GM10266 (cell line): ENCODE measurements around the gene CASP5.
"Not testable (repeated sequence)": the region's sequence is repeated elsewhere in the genome, so short reads cannot be mapped to it uniquely, and the experiment has no call there.

Experiments
- DNase-seq: peaks from one replicate; pipeline ENCODE4 v3.0.0; 2012; ENCODE audit errors: extremely low spot score
- TF ChIP-seq, protein P1 (sequence below): IDR thresholded peaks from 2 replicates; pipeline ENCODE4 v1.5.1; 2012; ENCODE audit warnings: mild to moderate bottlenecking, low read depth; ENCODE audit not compliant: control insufficient read depth, insufficient read depth; ENCODE audit errors: missing control alignments

The CASP5 gene

DNA sequence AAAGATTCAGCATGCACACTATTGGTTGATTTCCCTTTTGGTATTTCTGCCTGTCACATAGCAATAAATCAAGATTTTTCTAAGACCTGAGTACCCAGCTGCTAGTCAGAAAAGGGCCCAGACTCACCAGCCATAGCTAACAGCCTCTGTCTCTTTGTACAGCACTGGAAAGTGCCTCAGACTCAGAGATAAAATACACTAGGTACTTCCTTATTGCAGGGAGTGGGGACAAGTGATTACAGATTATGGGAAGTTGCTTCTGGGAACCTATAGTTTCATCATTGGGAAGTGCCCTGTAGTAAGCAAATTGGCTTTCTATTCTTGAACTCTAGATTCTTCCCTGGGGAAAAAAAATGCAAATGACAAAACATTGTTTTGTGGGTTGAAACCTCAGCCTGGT is at the start of gene CASP5:
Gene CASP5, minus strand, starts transcription at position 166 of the 400 bp plus-strand sequence. Its CDS starts 32 bp downstream, at position 134.
- no peak for DNase-seq

DNA sequence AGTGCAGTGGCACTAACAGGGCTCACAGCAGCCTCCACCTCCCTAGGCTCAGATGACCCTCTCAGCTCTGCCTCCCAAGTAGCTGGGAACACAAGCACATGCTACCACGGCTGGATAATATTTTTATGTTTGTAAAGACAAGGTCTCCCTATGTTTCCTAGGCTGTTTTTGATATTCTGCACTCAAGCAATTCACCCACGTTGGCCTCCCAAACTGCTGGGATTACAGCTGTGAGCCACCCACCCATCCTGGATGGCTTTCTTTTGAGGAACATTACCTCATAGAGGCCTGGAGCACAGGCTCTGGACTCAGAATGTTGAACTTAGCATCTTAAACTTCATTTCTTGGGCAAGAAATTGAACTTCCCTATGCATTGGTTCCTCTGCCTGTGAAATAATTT is 49.1 kb upstream of the CASP5 start:
- not testable (repeated sequence) for DNase-seq

More for the DNA sequence above, at the start of gene CASP5:
- TF ChIP-seq, protein P1, sequence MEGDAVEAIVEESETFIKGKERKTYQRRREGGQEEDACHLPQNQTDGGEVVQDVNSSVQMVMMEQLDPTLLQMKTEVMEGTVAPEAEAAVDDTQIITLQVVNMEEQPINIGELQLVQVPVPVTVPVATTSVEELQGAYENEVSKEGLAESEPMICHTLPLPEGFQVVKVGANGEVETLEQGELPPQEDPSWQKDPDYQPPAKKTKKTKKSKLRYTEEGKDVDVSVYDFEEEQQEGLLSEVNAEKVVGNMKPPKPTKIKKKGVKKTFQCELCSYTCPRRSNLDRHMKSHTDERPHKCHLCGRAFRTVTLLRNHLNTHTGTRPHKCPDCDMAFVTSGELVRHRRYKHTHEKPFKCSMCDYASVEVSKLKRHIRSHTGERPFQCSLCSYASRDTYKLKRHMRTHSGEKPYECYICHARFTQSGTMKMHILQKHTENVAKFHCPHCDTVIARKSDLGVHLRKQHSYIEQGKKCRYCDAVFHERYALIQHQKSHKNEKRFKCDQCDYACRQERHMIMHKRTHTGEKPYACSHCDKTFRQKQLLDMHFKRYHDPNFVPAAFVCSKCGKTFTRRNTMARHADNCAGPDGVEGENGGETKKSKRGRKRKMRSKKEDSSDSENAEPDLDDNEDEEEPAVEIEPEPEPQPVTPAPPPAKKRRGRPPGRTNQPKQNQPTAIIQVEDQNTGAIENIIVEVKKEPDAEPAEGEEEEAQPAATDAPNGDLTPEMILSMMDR, result no peak

DNA sequence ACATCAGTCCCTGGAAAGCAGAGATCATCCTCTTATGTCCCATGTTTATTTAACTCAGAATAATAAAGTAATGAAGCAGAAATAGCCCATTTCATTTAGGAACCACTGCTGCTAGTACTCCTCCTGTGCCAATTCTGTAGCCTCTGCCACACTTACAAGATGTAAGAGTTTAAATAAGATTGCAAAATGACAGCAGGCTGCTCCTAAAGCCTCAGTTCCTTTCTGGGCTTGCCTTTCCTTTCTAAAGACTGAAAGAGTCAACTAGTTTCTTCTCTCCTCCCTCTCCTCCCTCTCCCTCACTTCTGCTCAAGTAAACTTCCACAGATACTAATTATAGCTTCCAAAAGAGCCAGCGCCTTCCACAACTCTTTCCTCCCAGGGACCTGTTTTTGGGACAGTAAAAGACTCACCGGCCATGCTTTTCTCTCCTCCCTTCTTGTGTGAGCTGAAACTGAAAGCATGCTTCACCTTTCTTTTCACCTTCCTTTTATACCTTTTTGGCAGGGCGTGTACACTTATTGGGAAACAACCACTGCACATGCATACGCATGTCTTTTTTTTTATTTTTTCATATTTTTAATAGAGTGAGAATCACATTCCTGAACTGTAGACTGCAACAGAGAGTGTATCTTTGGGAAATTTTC is 48.2 kb upstream of the CASP5 start:
- no peak for DNase-seq
- TF ChIP-seq, protein P1, result no peak

DNA sequence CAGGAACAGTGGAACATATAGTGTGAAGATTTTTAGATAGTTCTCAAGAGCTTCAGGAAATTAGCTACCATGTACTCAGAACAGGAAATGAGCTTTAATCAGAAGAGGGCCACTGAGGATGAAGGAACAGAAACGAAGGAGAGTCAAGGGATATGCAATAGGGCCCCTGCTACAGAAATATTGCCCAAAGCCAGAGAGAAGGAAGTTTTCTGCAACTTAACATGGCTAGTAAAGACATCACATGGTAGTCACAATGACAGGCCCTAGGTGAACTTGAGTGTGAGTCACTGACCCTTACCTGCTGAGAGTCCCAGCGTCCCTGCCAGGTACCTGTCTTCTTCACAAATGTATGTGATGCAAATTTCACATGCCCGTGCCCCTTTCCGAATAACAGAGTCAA is 47.3 kb upstream of the CASP5 start:
- TF ChIP-seq, protein P1, result no peak
- DNase-seq, result no peak

DNA sequence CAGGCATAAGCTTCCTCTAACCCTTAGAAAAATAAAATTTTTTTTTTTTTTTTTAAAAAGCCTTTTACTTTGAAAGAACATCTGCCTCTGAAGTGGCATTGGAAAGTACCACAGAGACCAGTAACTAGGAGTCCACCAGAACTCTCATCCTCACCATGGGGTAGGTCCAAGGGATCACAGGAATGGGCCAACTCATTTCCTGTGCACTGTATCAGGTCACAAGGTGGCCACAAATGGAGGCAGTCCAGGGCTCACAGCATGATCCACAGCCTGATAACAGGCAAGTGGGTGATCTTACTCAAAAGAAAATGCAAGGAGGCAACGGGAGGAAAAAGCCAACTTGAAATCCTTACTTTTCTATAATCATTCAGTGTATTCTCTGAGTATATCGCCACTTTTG is 46.8 kb upstream of the CASP5 start:
- DNase-seq, result not testable (repeated sequence)

DNA sequence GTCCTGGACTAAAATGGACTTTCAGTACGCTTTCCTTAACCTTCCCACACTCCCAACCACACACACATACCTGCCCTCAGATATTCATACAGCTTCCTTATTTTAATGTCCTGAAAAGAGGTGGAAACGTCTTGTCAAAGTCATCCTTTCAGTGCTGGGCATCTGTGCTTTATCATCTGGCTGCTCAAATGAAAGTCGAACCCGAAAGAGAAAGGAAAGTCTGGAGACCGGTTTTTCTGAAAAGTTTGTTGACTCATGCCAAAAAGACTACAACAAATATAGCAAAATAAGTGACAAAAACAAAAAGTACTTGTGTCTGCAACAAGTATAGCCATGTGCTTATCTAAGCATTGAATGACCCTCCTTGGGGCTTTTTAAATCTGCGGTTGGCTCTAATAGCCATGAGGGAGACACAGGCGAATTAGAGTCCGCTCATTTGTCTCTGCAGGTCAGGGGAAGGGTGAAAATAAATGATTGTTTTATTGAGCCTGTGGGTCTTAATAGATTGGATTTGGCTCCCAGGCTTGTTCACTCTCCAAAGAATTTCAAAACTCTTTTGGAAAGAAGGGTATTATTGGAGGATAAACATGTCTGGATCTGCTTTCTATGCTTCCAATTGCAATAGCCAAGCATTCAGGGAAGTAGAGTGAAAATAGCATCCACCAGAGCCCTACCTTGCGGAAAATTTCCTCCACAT is 40.4 kb upstream of the CASP5 start:
- not testable (repeated sequence) for DNase-seq

DNA sequence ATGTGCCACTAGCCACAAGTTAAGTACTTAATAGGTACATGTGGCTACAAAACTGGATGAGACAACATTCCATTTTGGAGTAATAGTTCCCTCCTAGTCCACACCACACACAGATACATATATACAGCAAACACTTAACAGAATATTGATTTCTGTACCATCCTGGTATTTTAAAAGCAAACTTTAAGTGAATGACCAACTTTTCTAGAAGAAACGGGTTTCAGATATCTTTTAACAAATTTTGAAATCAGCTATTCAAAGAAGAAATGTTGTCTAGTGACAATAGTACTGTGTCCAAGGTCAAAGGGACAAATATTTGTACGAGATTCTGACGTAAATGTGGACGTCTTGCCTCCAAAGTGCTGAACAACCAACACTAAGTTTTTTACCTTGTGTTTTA is 34.5 kb upstream of the CASP5 start:
- no peak for DNase-seq
- TF ChIP-seq, protein P1, result no peak

DNA sequence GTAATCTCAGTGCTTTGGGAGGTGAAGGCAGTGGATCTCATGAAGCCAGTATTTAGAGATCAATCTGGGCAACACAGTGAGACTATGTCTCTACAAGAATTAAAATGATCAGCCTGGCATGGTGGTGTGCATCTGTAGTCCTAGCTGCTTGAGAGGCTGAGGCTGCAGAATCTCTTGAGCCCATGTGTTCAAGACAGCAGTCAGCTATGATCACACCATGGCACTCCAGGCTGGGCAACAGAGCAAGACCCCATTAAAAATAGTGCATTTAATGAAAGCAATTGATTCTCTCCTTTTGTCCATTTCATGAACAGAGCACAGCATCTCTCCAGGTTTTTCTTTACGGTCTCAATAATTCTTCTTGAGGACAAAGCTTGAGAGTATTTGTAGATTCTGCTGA is 33.5 kb upstream of the CASP5 start:
- DNase-seq, result no peak
- TF ChIP-seq, protein P1, result no peak
